Measurements from ENCODE around the gene ALDH1A2.

DNA sequence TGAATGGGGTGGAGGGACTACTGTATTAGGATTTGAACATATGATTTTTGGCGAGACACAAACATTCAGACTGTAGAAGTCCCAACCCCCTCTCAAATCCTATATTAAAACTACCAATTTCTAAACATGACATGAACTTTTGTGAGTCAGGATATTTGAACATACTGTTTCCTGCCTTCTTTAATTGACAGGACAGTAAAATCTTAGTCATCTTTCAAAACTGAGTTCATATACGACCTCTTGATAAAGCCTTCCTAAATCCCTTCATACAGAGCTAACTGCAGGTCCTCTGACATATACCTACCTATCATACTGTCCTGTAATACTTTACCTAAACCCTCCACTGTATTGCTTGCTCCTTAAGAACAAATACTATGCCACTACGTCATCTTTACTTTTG, 23.5 kb downstream of the ALDH1A2 start:
- TF ChIP-seq, protein P1, sequence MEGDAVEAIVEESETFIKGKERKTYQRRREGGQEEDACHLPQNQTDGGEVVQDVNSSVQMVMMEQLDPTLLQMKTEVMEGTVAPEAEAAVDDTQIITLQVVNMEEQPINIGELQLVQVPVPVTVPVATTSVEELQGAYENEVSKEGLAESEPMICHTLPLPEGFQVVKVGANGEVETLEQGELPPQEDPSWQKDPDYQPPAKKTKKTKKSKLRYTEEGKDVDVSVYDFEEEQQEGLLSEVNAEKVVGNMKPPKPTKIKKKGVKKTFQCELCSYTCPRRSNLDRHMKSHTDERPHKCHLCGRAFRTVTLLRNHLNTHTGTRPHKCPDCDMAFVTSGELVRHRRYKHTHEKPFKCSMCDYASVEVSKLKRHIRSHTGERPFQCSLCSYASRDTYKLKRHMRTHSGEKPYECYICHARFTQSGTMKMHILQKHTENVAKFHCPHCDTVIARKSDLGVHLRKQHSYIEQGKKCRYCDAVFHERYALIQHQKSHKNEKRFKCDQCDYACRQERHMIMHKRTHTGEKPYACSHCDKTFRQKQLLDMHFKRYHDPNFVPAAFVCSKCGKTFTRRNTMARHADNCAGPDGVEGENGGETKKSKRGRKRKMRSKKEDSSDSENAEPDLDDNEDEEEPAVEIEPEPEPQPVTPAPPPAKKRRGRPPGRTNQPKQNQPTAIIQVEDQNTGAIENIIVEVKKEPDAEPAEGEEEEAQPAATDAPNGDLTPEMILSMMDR (IDR thresholded peaks at IDR 0.05): no peak
- no peak for TF ChIP-seq POLR2A (IDR thresholded peaks at IDR 0.05)

All from tibial nerve (tissue), 3 donors.